ENCODE data around the gene PDIA3. TPM values are rescaled to one million over a fixed set of nuclear protein-coding genes. Genes with fewer than 3 reads are reported as not detected.
"Not testable (repeated sequence)": the region's sequence is repeated elsewhere in the genome, so short reads cannot be mapped to it uniquely, and the experiment has no call there.

PDIA3 gene
- total RNA-seq, 2 experiments from 2014 or later, result 359 to 362 TPM

- POLR2A ChIA-PET, result interaction anchor here (0.9 to 1.6 kb wide), 4 partner anchors 9 to 24 kb away, joined by 4 to 12 read pairs (median 6); partner anchors contain the start of genes MFAP1 and SERF2
- CTCF ChIA-PET, result interaction anchor here (0.9 to 1.0 kb wide), 2 partner anchors 9 to 11 kb away, joined by 3 read pairs; partner anchors contain the start of gene SERF2
Measured at GRCh38 chr15:43800286-43801141, 54.3 kb downstream of the PDIA3 start, which contains the start of gene HYPK. HYPK (plus strand) TSS chr15:43800599; CDS start chr15:43800623, 24 bp downstream.

- CTCF ChIA-PET, result not testable (repeated sequence)
- POLR2A ChIA-PET, result interaction anchor here (0.7 kb wide), 1 partner anchor 34 kb away, joined by 3 read pairs; no protein-coding TSS in a partner anchor
Measured at GRCh38 chr15:43802676-43803075, 56.4 kb downstream of the PDIA3 start.

- CTCF ChIA-PET, result no interaction called here
- POLR2A ChIA-PET, result no interaction called here
Measured at GRCh38 chr15:43808435-43808950, 62.3 kb downstream of the PDIA3 start.

- ChIA-PET POLR2A (no interaction called here), CTCF (interaction anchor here (0.6 to 1.3 kb wide), 3 partner anchors 17 to 973 kb away, joined by 3 read pairs; partner anchors contain the start of gene SERF2)
Measured at GRCh38 chr15:43808960-43809678, 62.9 kb downstream of the PDIA3 start.

- CTCF ChIA-PET, POLR2A ChIA-PET: not testable (repeated sequence)
Measured at GRCh38 chr15:43815064-43815463, 68.8 kb downstream of the PDIA3 start.

- ChIA-PET POLR2A (no interaction called here), CTCF (interaction anchor here (0.6 kb wide), 1 partner anchor 22 kb away, joined by 5 read pairs; no protein-coding TSS in a partner anchor)
Measured at GRCh38 chr15:43821505-43821904, 75.3 kb downstream of the PDIA3 start.

Other genes starting within 250 kb of the PDIA3 start
- gene MAP1A, start 228.8 kb upstream of the PDIA3 start, total RNA-seq, result under 1 TPM; 0.76 to 0.82 TPM
- 10 to 100 TPM; 25.7 to 30.6 TPM for gene PPIP5K1, start 156.2 kb upstream of the PDIA3 start, total RNA-seq
- under 1 TPM; 0.25 to 0.27 TPM for gene CKMT1B, start 152.4 kb upstream of the PDIA3 start, total RNA-seq
- under 1 TPM; 0.17 to 0.19 TPM for gene STRC, start 127.6 kb upstream of the PDIA3 start, total RNA-seq
- 1 to 10 TPM in 1 of 2 experiments, under 1 TPM in 1; 0.51 to 1.2 TPM for gene CATSPER2, start 97.6 kb upstream of the PDIA3 start, total RNA-seq
- gene CKMT1A, start 52.6 kb upstream of the PDIA3 start, total RNA-seq, result not detected
- under 1 TPM; 0.23 to 0.46 TPM for gene ELL3, start 30.5 kb downstream of the PDIA3 start, total RNA-seq
- 100 to 1,000 TPM; 653 to 655 TPM for gene SERF2, start 45.9 kb downstream of the PDIA3 start, total RNA-seq
- gene SERINC4, start 53.8 kb downstream of the PDIA3 start, total RNA-seq, result under 1 TPM; 0.10 to 0.11 TPM
- 10 to 100 TPM; 19.3 to 21.8 TPM for gene HYPK, start 54.2 kb downstream of the PDIA3 start, total RNA-seq
- 10 to 100 TPM; 51.2 to 54.1 TPM for gene MFAP1, start 78.3 kb downstream of the PDIA3 start, total RNA-seq
- 10 to 100 TPM; 81.5 to 83.0 TPM for gene WDR76, start 80.6 kb downstream of the PDIA3 start, total RNA-seq